Smooth muscle cell (in vitro differentiated cells): ENCODE data around the gene TSC2. TPM values are rescaled to one million over a fixed set of nuclear protein-coding genes. Genes with fewer than 3 reads are reported as not detected.

ENCODE experiments used
- DNase-seq: peaks from one replicate; lab custom pipeline; 2025; ENCODE audit not compliant: unreplicated experiment; lab: John Stamatoyannopoulos, UW
- H2AFZ ChIP-seq: fragments of 200-600 bp; sonication (generic); 2 replicates; pipeline ENCODE4 v1.6.0; 2016; ENCODE audit warnings: antibody characterized with exemption, low read depth, mild to moderate bottlenecking
- H3F3A ChIP-seq: fragments of 200-600 bp; sonication (generic); 2 replicates; pipeline ENCODE4 v1.6.0; 2017; ENCODE audit warnings: antibody characterized with exemption, low read depth
- H3K27ac ChIP-seq: fragments of 200-600 bp; sonication (generic); 2 replicates; pipeline ENCODE4 v1.5.1; 2016; ENCODE audit warnings: low read depth, mild to moderate bottlenecking
- H3K27me3 ChIP-seq: fragments of 200-600 bp; sonication (generic); 2 replicates; pipeline ENCODE4 v1.6.1; 2016; ENCODE audit warnings: low read depth, mild to moderate bottlenecking
- H3K36me3 ChIP-seq: fragments of 200-600 bp; sonication (generic); 2 replicates; pipeline ENCODE4 v1.5.1; 2016; ENCODE audit warnings: low read depth
- H3K4me1 ChIP-seq: fragments of 200-600 bp; sonication (generic); 2 replicates; pipeline ENCODE4 v1.5.1; 2016; ENCODE audit warnings: low read depth
- H3K4me2 ChIP-seq: fragments of 200-600 bp; sonication (generic); 2 replicates; pipeline ENCODE4 v1.6.0; 2016; ENCODE audit warnings: mild to moderate bottlenecking
- H3K4me3 ChIP-seq: fragments of 200-600 bp; sonication (generic); 2 replicates; pipeline ENCODE4 v1.5.1; 2016; ENCODE audit warnings: mild to moderate bottlenecking
- H3K79me2 ChIP-seq: fragments of 200-600 bp; sonication (generic); 2 replicates; pipeline ENCODE4 v1.6.0; 2016; ENCODE audit warnings: low read depth, mild to moderate bottlenecking
- H3K9ac ChIP-seq: fragments of 200-600 bp; sonication (generic); 2 replicates; pipeline ENCODE4 v1.6.0; 2016; ENCODE audit warnings: low read depth
- H3K9me3 ChIP-seq: fragments of 200-600 bp; sonication (generic); replicated peaks from 2 replicates; pipeline ENCODE4 v1.5.1; 2016; ENCODE audit warnings: low read depth
- H4K20me1 ChIP-seq: fragments of 200-600 bp; sonication (generic); 2 replicates; pipeline ENCODE4 v1.6.0; 2016; ENCODE audit warnings: low read depth
- CTCF ChIP-seq: fragments of 200-600 bp; sonication (generic); IDR thresholded peaks from 2 replicates; pipeline ENCODE4 v1.5.1; 2017; ENCODE audit warnings: borderline replicate concordance, mild to moderate bottlenecking, antibody characterized with exemption; ENCODE audit not compliant: insufficient read depth, poor library complexity, severe bottlenecking
- WGBS: methylation state at CpG from one replicate; pipeline ENCODE4 v1.1.7; 2016; ENCODE audit warnings: low lambda C conversion rate; 5-methylcytosine and 5-hydroxymethylcytosine counted together
- polyA plus RNA-seq: library from polyadenylated mRNA; unstranded; fragments of >200 nt; fragmentation: Nextera tagmentation; extraction: Ambion mirVana; gene quantifications from 2 replicates; pipeline ENCODE4 v1.2.1, GENCODE V29; 2016
- total RNA-seq: library from RNA; depleted of rRNA; stranded (reverse); fragments of >200 nt; gene quantifications from 2 replicates; pipeline ENCODE4 v1.2.3, GENCODE V29; 2014

TSC2 gene
- total and polyA plus RNA-seq, 2 experiments from 2014 or later, result 64.5 to 74.7 TPM

- peaks cover 7% of the 10 kb centered on the region for H3K4me1 ChIP-seq
- H3K4me3 ChIP-seq, result no peak overlapping the region
- no peak for TF ChIP-seq CTCF
- H3K27ac ChIP-seq, result no peak overlapping the region
- no peak overlapping the region for H3K4me2 ChIP-seq
- H3K36me3 ChIP-seq, result no peaks in the 10 kb centered on the region
- H3K79me2 ChIP-seq, result no peaks in the 10 kb centered on the region
- H3K9me3 ChIP-seq, result no peaks in the 10 kb centered on the region
- peaks cover 6% of the 10 kb centered on the region for H3F3A ChIP-seq
- no peak overlapping the region for H3K9ac ChIP-seq
- peaks cover 35% of the 10 kb centered on the region for H4K20me1 ChIP-seq
- H3K27me3 ChIP-seq, result no peaks in the 10 kb centered on the region
- H2AFZ ChIP-seq, result no peak overlapping the region
- DNase-seq, result no peak
- WGBS, result 97% methylated on average over 26 of the region's 30 CpGs
These were observed 39.3 kb downstream of the TSC2 start for GRCh38 chr16:2086812-2087747.

GRCh38 chr16:2087748-2088631 is 40.2 kb downstream of the TSC2 start:
- H3F3A ChIP-seq, result peaks cover 8% of the 10 kb centered on the region
- H3K27me3 ChIP-seq, result no peaks in the 10 kb centered on the region
- H3K27ac ChIP-seq, result no peak overlapping the region
- no peaks in the 10 kb centered on the region for H3K79me2 ChIP-seq
- no peak overlapping the region for H3K4me2 ChIP-seq
- peaks cover 8% of the 10 kb centered on the region for H3K4me1 ChIP-seq
- 94% methylated on average over 41 of the region's 41 CpGs for WGBS
- no peaks in the 10 kb centered on the region for H3K9me3 ChIP-seq
- no peak overlapping the region for H2AFZ ChIP-seq
- DNase-seq, result no peak
- no peak overlapping the region for H3K4me3 ChIP-seq
- no peak for TF ChIP-seq CTCF
- H3K9ac ChIP-seq, result no peak overlapping the region
- H4K20me1 ChIP-seq, result peaks cover 41% of the 10 kb centered on the region
- H3K36me3 ChIP-seq, result no peaks in the 10 kb centered on the region

- peaks cover 8% of the 10 kb centered on the region for H3K4me1 ChIP-seq
These were observed 41.1 kb downstream of the TSC2 start for GRCh38 chr16:2088759-2089358.

More at GRCh38 chr16:2088759-2089358, 41.1 kb downstream of the TSC2 start:
- no peak for DNase-seq
- no peak overlapping the region for H2AFZ ChIP-seq
- no peaks in the 10 kb centered on the region for H3K79me2 ChIP-seq
- no peak for TF ChIP-seq CTCF
- no peak overlapping the region for H3K9ac ChIP-seq
- H4K20me1 ChIP-seq, result peaks cover 45% of the 10 kb centered on the region
- no peaks in the 10 kb centered on the region for H3K36me3 ChIP-seq
- no peaks in the 10 kb centered on the region for H3K9me3 ChIP-seq
- H3K4me3 ChIP-seq, result no peak overlapping the region
- 85% methylated on average over 20 of the region's 20 CpGs for WGBS
- H3F3A ChIP-seq, result peaks cover 8% of the 10 kb centered on the region
- H3K27me3 ChIP-seq, result no peaks in the 10 kb centered on the region
- H3K4me2 ChIP-seq, result no peak overlapping the region
- no peak overlapping the region for H3K27ac ChIP-seq
